GM19035 (cell line): ENCODE measurements around the gene SPATA31A7.
"Not testable (repeated sequence)": the region's sequence is repeated elsewhere in the genome, so short reads cannot be mapped to it uniquely, and the experiment has no call there.

Source experiments
- ATAC-seq: cut with Tn5 transposase; IDR thresholded peaks from one replicate; pipeline ENCODE4 v1.9.1; 2021; ENCODE audit not compliant: unreplicated experiment

Gene SPATA31A7

GRCh38 chr9:61189736-61190135, at the start of gene SPATA31A7:
SPATA31A7 (plus strand) TSS chr9:61190036; CDS start chr9:61190065, 29 bp downstream.
- ATAC-seq = not testable (repeated sequence)

GRCh38 chr9:61226438-61226837, 36.6 kb downstream of the SPATA31A7 start:
- ATAC-seq = not testable (repeated sequence)
